Limb (tissue), 2 donors: ENCODE results near the gene TBC1D2B.

Source experiments
- DNase-seq, 2 donors: peaks; one replicate each; pipeline ENCODE4 v3.0.0-alpha.2; 2016; ENCODE audit errors: extremely low spot score in 2 of 2

TBC1D2B gene

DNA sequence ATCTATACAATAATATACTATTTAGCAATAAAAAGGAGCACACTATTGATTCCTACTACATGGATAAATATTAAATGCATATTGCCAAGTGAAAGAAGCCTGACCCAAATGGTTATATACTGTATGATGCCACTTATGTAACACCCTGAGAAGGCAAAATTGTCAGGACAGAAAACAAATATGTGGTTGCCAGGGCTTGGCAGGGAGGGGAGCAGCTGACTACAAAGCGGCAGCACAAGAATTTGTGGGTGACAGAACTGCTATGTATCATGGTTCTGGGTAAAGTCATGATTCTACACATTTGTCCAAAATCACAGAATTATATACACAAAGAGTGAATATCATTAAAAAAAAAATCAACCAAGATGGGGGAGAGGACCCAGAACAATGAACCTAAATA is 22.5 kb downstream of the TBC1D2B start:
- no peak for DNase-seq

DNA sequence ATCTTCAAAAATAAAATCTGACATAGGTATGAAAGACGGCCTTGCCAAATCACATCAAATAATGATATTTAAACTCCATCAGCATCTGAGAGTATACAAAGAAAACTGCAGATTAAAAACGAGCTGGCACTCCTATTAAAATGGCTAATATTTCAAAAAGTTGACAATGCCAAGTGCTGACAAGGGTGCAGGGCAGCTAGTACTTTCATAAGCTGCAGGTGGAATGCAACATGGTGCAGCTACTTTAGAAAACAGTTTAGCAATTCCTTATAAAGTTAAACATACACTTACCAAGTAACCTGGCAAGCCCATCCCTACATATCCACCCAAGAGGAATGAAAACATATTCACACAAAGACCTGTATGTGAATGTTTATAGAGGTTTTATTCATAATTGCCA is 23.0 kb downstream of the TBC1D2B start:
- no peak for DNase-seq

DNA sequence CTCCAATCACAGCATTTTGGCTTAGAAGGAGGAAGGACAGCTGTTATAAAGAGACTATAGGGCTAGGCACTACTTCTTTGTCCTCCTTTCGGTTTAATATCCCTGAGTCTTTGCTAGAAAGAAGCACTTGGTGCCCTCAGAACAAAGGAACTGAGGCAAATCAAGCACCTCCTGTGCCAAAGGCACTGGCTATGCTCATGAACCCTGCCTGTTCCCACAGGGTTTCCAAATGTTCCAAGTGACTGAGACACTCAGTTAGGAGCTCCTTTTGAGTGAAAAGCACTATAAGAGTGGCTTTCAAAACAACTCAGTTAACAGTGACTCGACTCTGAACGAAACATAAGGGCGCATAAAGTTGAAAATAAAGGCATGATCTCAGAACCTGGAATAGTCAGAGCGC is 25.0 kb downstream of the TBC1D2B start:
- DNase-seq = no peak

DNA sequence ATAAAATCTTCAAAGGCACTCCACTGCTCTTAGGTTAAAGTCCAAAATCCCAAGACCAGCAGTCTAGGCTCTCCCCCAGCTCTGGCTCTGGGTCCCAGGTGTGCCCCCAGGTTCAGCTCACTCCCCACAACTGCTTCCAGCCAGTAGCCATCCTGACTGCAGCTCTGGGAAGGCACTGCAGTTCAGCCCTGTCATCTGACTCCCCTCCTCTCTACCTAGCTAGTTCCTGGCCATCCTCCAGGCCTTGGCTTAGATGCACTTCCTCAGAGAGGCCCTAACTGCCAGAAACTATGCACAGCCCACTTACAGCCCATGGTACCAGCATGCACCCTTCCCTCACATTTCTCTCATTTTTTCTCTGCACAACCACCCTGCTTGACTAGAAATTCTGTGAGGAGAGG is 25.5 kb downstream of the TBC1D2B start:
- DNase-seq = no peak

DNA sequence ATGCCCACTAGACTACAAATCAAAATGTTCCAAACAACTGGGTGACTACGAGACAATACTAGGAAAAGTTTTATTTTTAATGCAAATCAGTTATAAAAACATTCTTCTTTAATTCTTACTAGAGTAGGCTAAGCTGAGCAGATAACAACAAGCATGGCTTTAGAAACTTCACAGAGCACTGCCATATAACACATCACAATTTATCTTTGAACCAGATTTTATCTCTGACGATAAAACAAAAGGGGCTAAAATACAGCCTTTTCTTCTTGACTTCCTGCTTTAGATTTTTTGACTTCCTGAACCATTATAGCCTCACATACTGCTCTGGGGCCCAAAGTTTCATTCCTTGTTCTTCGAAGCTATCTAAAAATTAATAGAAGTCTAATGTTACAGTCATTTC is 25.9 kb downstream of the TBC1D2B start:
- DNase-seq = no peak

- no peak for DNase-seq
Measured at GRCh38 chr15:78050826-78051225, 26.7 kb downstream of the TBC1D2B start.

DNA sequence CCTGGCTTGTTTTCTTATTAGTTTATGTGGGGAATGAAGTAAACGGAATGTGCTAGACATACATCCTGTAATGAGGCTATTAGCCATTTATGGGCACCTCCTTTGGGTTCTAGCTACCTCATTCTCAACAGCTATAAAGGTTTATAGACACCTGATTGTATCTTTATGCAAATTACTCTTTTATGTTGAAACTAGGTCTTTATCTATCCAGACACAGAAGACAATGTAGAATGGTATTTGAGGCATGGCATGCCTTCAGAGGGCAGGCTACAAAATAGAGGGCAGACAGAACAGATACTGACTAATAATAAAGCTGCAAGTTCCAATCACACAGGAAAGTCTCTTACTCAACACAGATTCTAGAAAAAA is 27.1 kb downstream of the TBC1D2B start:
- no peak for DNase-seq

DNA sequence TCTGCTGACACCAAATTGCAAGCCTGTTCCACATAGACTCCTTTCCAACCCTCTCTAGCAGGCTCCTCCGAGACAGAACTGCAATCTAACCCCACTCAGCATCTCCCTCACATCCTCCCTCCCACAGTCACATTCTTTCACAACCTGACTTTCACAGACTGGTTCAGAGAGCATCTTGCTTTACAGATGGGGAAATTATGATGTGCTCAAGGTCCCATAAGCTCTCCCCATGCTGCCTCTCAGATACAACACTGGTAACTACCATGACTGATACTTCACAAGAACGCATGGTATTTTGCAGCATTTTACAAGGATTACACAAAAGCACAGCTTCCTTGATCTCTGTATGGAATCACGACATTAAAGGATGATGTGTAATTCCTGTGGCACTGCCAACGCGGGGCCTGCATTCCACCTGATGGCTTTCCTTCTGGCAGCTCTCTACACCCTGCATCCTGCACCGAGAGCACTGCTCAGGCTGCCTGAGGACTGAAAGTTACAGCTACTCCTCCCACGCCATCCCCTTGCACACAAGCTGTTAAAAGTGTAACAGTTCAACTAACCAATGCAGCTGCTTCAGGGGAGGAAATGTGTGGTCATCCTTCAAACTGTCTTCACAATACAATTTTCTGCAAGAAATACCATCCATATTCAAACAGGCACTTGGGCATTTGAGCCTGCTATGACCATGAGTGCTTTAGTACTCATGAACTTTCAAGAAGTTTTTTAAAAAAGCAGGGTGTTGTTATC is 27.6 kb downstream of the TBC1D2B start:
- no peak for DNase-seq

GRCh38 chr15:78048628-78048920 is 28.9 kb downstream of the TBC1D2B start:
- DNase-seq = no peak

GRCh38 chr15:78047761-78048627 is 29.5 kb downstream of the TBC1D2B start:
- DNase-seq = peak; percentile 70 to 77

- DNase-seq = no peak
Measured at GRCh38 chr15:78046796-78047341, 30.6 kb downstream of the TBC1D2B start.

GRCh38 chr15:78045189-78045588 is 32.3 kb downstream of the TBC1D2B start:
- no peak for DNase-seq

DNA sequence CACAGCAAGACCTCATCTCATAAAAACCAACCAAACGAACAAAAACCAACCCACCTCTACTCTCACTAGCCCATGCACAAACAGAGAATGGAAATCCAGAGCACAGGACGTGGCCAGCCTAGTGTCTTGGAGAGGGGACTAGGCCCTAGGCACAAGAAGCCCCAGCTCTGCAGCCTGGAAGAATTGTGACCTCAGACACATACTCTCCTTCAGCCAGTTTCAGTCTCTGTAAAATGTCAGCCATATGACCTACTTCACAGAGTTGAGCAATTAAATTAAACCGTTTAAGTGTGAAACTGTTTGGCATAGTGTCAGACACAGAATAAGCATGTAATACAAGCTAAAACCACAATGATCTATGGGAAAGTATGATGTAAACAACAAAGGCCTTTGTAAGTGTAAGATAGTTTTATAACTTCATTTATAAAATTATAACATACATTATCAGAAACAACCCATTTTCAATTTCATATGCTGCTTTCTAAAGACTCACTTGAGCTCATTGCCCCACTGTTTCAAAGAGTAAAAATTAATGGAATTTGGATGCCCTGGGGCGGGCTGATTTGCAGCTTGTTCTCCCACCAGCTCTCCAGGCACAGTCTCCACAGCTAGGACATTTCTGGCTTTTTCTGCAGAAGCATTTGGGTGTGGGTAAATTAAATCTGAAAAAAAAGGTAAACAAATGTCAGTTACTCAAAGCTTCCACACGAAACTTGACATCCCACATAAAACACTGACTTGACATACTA is 32.9 kb downstream of the TBC1D2B start:
- no peak for DNase-seq

DNA sequence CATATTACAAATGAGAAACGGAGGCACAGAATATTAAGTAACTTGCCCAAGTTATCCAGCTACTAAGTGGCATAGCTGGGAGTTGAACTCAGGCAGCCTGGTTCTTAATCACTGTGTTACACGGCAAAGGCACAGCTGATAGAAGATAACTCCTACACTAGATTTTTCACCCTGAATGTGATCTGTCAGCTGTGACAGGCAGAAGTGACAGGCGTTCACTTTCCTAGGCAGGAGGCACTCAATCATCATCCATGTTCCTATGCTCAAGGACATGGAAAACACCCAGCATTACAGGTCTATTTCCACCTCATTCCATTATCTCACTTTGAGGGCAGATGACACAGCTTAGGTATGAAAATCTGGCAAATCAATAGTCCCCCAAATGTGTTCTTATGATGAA is 35.6 kb downstream of the TBC1D2B start:
- DNase-seq = no peak

DNA sequence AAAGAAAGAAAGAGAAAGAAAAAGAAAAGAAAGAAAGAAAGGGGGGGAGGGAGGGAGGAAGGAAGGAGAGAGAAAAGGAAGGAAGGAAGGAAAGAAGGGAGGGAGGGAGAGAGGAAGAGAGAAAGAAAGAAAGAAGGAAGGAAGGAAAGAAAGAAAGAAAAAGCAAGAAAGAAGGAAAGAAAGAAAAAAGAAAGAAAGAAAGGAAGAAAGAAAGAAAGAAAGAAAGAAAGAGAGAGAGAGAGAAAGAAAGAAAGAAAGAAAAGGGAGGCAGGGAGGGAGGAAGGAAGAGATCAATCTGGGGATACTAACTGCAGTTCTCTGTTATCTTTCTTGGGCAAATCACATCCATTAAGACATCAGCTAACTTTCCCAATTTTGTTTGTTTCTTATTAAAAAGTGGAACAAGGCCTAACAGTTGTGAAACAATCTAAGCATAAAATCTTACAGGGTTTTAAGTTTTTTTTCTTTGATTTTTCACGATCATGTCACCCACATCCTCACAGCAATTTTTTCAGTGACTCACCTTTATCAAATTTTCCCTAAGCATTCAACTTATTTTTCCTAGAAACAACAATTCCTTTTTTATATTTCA is 36.8 kb downstream of the TBC1D2B start:
- no peak for DNase-seq

DNA sequence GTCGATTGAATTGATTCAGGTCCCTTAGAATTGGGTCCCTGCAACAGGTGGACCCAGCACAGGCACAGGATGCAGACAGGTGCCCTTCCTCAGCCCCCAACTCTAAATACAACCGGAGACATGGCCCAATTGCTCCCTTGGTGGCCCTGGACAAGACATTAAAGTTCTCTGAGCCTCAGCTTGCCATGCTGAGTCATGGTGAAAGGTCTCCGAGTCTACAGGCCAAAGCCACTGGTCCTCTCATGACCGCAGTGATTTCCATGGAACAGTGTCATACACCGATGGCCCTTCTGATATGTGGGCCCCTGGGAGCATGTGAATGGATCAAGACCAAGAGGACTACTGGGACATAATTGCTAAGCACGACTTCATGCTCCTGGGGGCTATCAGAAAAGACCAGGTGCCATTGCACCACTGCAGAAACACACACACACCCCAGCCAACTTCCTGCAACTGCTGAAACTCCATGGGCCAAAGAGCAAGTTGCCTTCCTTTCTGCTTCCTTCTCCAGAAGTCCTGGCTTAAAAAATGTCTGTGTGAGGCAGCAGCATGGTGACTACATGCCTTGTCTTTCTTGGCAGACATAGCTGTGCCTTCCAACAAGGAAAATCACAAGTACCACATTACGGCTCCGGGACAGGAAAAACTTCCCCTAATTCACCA is 38.8 kb downstream of the TBC1D2B start:
- DNase-seq = no peak

GRCh38 chr15:78037779-78038305 is 39.7 kb downstream of the TBC1D2B start:
- DNase-seq = no peak

GRCh38 chr15:78037328-78037727 is 40.2 kb downstream of the TBC1D2B start:
- no peak for DNase-seq

GRCh38 chr15:78035861-78036476 is 41.5 kb downstream of the TBC1D2B start:
- no peak for DNase-seq

DNA sequence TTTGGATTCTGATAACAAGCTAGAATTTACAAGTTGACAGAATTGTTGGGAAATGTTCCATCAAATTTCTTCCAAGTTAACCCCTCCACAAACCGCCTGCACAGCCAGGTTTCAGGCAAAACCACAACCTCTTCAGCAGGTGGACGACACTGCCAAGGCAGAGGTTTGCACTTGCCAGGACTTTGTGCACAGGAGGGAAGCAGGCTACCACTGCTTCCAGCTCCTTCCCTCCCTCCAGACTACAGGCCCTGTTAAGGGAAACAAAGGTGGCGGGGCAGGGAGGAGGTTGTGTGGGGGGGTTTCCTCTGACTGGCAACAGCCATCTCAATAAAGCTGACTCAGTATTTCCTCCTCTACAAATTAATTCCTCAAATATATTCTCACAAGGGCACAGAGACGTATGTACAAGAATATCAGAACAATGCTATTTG is 42.2 kb downstream of the TBC1D2B start:
- DNase-seq = no peak
